GM18498 (cell line): Measurements from ENCODE around the gene NT5C3A.
"Not testable (repeated sequence)": the region's sequence is repeated elsewhere in the genome, so short reads cannot be mapped to it uniquely, and the experiment has no call there.

Experiments
- ATAC-seq: cut with Tn5 transposase; IDR thresholded peaks from one replicate; pipeline ENCODE4 v1.9.1; 2021; ENCODE audit warnings: mild to moderate bottlenecking, moderate library complexity; ENCODE audit not compliant: unreplicated experiment

Gene NT5C3A

DNA sequence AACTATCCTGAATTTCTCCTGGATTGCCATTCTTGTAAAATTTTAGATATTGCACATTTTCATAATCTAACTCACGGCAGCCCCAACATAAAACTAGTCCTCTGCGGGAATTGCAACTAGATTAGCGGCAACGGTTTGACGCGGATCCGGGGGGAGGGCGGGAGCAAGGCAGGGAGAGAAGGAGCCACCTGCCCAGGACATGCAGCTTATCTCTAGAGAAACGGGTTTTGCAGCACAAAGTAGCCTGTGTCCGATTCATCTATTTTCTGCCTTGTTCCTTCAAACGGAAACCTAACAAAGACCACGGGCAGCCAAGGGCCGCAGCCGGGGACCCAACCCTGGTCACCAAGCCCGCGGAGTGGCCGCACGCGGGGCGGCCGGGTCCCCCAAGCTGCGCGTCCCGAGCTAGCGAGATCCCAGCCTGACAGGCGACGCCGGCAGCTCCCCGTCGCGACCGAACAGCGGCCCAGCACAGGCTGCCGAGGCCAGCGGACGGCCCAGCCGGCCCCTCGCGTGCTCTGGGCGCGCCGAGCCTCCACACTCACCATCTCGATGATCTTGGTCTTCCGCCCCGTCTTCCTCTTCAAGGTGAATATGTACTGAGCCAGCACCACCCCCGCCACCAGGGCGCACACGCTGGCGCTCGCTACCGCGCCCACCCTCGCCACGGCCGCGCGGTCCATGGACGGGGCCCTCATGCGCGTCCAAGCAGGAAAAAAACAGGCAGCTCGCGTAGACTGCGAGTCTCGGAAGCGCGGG, at the start of gene NT5C3A:
NT5C3A (minus strand) TSS at position 754 of the 759 bp plus-strand sequence; CDS start at position 683, 71 bp downstream.
- ATAC-seq, result peak; percentile 49

DNA sequence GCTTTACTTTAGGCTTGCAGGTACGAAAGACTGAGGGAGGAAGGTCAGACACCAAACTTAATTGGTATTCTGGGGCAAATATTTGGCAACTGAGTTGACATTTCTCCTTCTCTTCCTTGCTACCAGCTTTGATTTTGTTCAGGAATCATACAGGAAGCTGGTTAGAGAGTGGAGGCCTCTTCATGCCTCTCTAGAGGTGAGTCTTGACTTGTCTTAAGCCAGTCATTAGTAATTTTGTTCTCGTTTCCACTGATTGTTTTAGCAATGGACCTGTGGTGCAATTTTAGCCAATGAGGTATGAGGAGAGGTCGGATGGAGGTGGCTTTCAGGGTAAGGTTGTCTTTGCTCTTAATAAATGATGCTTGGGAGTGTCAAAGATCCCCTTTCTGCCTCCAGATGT, 49.0 kb upstream of the NT5C3A start:
- no peak for ATAC-seq

DNA sequence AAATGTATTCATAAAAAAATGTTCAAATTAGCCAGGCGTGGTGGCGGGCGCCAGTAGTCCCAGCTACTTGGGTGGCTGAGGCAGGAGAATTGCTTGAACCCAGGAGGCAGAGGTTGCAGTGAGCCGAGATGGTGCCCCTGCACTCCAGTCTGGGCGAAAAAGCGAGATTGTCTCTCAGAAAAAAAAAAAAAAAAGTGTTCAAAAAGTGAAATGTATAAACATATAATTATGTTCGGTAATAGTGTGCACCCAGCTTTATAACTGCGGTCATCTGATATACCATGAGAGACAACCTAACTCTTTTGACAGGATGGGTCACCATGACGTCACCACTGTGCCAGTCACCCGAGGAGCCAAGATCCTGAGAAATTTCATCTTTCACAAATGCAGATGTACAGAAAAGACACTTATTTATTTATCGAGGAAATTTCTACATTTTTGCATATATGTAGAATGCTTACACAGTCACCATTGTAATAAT, 47.2 kb upstream of the NT5C3A start:
- ATAC-seq, result no peak

DNA sequence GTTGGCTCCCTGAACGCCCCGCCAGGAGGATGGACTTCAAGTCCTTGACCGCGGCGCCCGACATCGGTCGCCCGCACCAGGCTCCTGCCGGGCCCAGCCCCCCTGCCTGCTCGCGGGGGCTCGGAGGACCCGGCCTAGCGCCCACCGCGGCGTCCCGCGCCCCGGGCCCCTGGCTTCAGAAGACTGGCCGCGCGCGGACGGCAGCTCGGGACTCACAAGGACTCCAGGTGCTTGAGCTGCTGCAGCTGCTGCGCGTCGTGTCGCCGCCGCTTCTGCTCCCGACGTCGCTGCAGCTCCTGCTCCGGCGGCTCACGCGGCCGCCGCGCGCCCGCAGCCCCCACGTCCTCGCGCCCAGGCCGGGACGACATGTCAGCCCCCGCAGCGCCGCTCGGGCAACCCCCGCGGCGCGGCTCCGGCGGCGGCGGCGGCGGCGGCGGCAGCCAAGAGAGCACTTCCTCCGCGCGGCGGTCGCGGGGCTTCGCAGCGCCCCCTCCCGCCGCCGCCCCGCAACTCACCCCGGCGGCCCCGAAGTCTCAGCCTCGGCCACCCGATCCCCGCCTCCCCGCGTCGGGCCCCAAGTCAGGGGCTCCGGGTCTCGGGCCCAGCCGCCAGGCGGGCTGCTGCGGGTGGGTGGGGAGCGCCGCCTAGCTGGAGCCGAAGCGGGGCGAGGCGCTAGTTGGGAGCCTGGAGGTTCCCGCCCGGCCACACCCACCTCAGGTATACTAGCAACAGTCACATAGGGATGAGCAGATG, 46.6 kb upstream of the NT5C3A start, which contains the start of gene RP9:
RP9 (minus strand) TSS at position 400 of the 753 bp plus-strand sequence; CDS start at position 368, 32 bp downstream.
- peak; percentile 91 for ATAC-seq

DNA sequence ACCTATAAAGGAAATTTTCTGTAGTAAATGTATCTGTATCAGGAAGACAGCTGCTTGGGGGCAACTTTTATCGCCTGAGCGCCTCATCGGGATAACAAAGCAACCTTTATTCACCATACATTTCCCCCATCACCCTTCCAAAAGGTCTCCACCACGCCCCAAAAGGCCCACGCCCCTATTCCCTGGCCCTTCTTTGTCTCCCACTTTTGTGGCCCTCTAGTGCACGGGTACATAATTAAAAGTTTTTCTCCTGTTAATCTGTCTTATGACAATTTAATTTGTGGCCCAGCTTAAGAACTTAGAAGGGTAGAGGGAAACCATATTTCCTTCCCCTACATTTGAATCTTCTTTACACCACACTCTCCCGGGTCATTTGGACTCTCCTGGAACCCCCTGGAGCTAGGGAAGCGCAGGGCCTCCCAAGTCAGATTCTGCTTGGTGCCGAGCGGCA, 46.0 kb upstream of the NT5C3A start:
- ATAC-seq, result peak; percentile 17

DNA sequence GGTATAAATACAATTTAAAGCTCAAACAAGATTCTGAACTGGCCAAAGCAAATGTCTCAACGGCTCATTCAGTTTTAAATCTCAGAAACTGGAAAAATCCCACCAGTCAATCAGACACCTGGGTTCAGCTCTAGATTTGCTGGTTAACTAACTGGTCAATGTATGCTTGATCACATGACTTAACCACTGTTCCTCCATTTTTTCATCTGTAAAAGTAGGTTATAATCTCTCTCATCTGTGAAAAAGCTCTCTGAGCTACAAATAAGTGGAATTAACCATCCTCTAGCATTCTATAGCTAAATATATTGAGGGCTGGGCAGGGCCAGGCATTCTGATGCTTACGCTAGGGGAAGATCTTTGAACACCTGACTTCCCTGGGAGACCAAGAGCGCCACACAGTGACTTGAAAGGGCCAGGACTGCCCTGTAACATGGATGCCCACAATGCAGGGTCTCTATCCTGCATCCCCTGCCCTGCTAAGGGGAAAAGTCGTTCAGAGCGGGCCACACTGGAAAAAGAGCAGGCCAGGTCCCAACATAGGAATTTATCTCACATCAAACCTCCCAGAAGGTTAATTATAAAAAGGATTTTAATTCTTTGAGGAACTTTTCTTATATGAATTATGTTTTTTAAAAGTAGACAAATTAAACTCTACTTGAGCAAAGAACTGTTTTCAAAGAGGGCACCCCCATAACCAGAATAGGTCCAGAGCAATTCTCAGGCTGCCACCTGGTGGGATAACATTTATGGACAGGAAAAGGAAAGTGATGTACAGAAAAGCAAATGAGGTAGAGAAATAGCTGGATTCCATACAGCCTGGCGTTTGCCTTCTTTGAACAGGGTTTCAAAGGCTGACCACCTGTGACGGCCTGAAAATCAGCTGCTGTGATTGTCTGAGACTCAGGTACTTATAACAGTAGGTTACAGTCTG, 44.8 kb upstream of the NT5C3A start:
- peak; percentile 43 for ATAC-seq

DNA sequence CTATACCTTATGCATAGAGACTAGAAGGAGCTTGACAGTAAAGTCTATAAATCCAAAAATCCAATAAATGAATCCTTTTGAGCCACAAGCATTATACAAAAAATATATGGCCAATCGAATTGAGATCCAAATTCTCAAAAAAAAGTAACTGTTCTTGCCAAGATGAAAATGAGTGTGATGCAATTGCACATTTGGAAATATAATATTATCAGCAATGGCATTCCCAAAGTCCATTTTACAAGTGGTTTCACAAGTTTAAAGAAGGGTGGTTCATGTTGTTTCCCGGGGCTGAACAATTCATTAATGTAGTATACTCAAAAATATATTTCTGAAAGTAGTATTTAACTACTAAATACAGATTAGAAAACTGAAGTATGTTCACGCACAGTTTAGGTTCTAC, 39.3 kb upstream of the NT5C3A start:
- no peak for ATAC-seq

DNA sequence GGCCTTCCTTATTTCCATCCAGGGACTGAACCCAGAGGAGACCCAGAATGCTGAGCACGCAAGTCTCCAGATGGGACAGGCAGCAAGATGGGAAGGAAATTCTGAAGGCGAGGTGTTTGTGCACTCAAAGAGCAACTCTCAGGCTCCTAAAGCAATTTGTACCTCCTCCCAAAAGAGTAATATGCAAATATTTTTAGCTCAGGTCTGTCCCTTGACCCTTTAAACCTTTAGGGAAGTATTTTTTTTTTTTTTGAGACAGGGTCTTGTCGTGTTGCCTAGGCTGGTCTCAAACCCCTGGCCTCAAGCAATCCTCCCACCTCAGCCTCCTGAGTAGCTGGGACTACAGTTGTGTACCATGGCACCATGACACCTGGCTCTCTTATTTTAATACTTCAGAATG, 38.2 kb upstream of the NT5C3A start:
- no peak for ATAC-seq

DNA sequence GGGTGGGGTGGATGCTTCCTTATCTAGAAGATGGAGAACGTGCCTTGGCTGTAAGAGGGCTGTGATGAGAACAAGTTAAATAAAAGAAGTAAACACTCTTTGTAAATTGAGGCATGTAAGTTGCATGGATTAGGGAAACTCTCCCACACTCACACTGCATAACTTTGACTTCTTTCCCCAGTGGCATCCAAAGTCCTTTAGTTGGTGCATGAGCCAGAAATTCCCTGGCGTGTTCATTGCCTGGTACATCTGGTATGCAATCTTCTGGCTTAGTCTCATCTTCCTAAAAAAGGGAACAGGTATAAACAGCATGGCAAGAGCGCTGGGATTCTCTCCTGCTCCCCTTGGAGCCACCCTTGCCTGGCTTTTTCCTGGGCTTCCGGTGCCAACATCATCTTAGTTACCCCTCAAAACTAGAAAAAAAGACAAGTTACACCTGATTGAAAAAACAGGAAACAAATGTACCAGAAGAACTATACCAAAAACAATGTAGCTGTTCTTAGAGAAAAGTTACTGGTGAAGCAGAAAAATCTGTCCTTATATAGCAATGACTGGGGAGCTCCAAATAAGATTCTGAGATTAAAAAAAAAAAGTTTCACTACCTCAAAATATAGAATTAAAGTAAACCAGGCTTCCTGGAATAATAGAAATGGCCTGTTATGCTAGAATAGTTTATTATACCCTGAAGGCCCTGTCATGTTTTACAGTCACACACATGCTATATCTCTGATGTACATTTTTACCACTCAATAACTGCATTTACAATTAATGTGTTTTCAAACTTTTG, 36.8 kb upstream of the NT5C3A start:
- no peak for ATAC-seq

DNA sequence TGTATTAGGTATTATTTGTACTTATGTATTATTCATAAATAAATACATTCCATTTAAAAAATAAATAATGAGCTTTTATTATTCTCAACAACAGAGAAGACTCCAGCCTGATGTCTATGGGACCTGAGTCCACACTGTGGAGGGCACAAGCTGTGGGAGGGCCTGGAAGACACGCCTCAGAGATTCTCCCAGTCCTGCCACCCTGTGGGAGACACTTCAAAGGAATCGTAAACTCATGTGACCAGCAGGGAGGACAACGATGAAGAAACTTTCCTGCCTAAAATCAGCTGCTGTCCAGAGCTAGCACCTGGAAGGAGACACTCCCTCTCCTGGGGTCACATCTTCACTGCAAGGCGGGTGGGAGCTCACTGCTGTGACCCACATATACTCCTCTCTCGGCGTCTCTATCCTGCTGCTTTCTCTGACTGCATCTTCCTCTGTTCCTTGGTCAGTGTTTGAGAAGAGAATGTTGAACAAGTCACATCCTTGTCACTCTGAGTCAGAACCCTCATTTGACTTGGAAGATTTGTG, 32.2 kb upstream of the NT5C3A start:
- not testable (repeated sequence) for ATAC-seq

DNA sequence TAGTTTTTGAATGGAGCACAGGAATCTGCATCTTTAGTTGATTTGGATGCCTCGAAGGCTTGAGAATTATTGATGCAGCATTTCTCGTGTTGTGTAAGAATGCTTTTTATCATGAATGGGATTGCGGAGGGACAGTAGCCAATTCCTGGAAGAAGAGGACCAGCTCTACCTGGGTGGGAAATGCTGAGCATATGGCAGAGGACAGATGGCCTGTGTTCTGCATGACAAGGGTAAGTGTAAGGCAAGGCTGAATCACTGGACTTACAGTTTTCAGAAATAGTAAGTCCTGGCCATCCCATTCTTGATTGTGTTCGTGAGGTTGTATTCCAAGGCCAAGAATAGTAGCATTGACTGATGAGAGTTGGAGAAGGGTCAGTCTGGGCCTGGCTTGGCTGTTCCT, 30.7 kb upstream of the NT5C3A start:
- ATAC-seq, result no peak

DNA sequence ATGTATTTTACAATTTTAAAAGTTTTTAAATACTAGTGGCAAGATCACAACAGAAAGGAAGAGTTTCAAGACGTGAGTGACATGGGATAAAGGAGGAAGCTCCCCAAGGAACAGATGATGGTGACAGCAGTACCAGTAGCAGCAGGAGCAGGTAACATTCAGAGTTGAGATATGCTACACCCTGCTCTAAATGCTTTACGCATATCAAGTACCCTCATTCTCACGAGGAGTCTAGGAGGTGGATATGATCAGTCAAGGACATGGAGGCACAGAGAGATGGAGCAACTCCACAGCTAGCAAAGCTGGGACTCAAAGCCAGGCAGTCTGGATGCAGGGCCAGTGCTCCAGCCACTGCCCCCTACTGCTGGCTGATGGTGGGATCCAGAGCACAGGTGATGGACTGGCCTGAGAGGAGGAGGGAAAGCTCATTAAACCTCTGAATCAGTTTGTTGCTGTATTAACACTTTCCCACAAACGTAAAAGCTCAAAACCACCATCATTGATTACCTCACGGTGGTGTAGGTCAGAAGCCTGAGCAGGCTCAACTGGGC, 29.1 kb upstream of the NT5C3A start:
- no peak for ATAC-seq

DNA sequence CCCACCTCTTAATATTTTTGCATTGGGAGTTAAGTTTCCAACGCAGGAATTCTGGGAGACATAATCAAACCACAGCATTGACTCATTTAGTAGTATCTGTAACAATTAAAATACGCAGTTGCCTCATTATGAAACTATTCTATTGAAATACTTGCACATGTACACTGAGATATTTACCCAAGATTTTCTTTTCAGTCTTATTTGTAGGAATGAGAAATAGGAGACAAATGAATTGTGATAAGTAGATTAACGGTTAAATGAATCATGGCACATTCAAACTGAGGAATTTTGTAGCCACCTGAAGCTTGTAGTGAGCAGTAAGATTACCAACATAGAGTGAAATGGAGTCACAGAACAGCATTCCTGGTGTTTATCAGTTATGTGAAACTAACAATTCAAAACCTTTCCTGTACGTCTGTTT, 28.5 kb upstream of the NT5C3A start:
- no peak for ATAC-seq

DNA sequence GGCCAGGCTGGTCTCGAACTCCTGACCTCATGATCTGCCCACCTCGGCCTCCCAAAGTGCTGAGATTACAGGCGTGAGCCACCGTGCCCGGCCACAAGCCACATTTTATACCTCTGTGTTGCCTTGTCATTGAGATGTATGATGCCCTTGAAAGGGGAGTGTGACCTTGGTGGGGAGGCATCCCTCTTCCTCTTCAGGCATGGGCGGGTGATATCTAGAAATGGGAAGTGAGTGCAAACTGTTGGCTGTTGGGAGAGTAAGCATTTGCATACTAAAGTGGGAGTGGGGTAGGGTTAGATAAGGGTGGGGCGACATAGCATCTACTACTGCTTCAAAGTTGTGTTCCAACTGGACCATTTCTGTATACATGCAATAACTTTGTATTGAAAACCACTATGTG, 26.6 kb upstream of the NT5C3A start:
- no peak for ATAC-seq

DNA sequence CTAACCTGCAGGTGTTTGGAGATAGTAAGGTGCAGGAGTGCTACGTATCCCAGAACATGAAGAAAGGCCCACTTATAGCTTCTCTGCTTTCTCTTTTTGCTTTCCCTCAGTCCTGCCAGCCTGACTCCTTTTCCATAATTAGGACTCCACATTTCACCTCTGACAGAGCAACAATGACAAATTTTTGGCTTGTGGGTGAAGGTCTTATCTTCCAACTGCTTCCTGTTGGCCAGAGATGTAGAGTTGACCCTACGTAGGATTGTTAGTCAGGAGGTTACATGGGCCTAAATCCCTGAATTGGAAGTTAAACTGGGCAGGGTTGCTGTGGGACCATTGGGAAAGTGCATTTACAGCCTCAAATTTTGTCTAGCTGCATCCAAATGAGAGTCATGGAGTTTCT, 25.3 kb upstream of the NT5C3A start:
- ATAC-seq, result no peak

DNA sequence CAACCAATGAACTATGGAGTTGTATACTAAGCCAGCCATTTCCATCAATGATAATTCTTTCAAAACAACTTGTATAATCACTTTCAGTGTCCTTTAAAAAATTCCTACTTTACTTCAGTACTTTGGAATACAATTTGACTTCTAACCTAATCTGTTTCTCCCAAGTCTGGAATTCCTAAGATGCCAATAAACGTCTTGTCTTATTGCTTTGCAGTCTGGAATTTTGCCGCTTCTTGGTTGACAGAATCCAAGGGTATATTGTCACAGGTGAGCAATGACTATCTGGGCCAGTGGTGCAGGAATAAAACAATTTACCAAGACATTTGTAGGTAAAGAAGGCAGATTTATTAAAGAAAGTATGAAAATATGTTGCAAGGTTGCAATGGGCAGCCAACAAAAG, 24.8 kb upstream of the NT5C3A start:
- no peak for ATAC-seq

DNA sequence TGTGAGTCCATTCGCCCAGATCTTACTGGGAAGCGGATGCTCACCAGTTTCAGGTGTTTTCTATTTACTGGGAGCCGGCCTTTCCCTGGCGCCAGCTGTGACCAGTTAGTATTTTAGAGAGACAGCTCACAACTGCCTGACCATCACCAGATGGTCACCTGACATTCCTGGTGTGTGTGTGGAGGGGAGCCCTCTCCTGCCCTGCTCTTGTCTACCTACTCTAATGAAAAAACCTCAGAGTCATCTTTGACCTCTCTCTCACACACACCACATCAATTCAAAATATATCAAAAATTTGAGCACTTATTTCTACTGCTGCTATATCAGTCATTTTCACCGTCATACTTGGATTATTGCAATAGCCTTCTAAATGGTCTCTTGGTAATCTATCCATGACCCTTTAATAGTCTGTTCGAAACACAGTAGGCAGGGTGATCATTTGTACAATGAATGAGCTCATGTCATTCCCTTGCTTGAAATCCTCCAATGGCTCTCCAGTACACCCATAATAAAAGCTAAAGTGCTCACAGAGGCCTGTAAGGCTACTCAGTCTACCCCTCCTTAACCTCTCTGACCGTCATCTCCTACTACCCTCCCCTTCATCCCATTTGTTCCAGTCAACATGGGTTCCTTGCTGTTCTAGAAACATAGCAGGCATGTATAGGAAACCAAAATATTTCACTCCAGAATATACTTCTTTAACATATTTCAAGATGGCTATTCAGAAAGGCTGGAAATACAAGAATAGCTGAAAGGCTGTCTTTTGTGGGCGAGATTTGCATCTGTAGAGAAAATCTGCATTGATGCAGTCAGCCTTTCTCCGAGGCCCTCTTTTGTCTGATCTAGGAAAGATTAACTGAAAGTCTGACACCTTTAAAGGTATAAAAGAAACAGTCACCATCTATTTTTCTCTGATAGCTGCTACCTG, 17.5 kb upstream of the NT5C3A start:
- no peak for ATAC-seq

DNA sequence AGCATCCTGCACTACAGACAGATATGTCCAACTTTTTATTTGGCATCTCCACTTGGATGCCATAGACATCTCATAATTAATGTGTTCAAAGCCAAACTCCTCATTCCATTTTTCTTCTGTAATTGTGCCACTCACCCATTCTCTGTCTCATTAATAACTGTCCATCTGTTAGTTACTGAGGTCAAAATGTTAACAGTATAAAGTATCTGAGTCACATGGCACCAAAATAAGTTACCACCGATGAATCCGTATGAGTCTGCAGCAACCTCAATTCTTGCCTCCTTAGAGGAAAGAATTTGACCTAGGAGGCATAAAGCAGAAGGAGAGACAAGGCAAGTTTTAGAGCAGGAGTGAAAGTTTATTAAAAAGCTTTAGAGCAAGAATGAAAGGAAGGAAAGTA, 16.5 kb upstream of the NT5C3A start:
- ATAC-seq, result no peak
